ENCODE measurements around the gene EIF4H.
"Not testable (repeated sequence)": the region's sequence is repeated elsewhere in the genome, so short reads cannot be mapped to it uniquely, and the experiment has no call there.

The EIF4H gene

GRCh38 chr7:74190259-74190658 is 16.1 kb downstream of the EIF4H start:
- no peak for DNase-seq (ENCODE audit: low read depth)
- H3K4me3 ChIP-seq (replicated peaks; ENCODE audit: low read depth, low read length) = no peak overlapping the region
- no peak for TF ChIP-seq CTCF (IDR thresholded peaks at IDR 0.05; ENCODE audit: low read length, missing control alignments)

- no peak for DNase-seq (ENCODE audit: low read depth)
- TF ChIP-seq CTCF (IDR thresholded peaks at IDR 0.05; ENCODE audit: low read length, missing control alignments) = no peak
- no peak overlapping the region for H3K4me3 ChIP-seq (replicated peaks; ENCODE audit: low read depth, low read length)
These were observed 17.1 kb downstream of the EIF4H start for GRCh38 chr7:74191231-74191630.

GRCh38 chr7:74193054-74193453 is 18.9 kb downstream of the EIF4H start:
- no peak for TF ChIP-seq CTCF (IDR thresholded peaks at IDR 0.05; ENCODE audit: low read length, missing control alignments)
- no peak overlapping the region for H3K4me3 ChIP-seq (replicated peaks; ENCODE audit: low read depth, low read length)
- no peak for DNase-seq (ENCODE audit: low read depth)

- no peak overlapping the region for H3K4me3 ChIP-seq (replicated peaks; ENCODE audit: low read depth, low read length)
- no peak for TF ChIP-seq CTCF (IDR thresholded peaks at IDR 0.05; ENCODE audit: low read length, missing control alignments)
- no peak for DNase-seq (ENCODE audit: low read depth)
These were observed 19.8 kb downstream of the EIF4H start for GRCh38 chr7:74193913-74194312.

GRCh38 chr7:74194686-74195085 is 20.5 kb downstream of the EIF4H start:
- TF ChIP-seq CTCF (IDR thresholded peaks at IDR 0.05; ENCODE audit: low read length, missing control alignments) = no peak
- DNase-seq (ENCODE audit: low read depth) = no peak

GRCh38 chr7:74195139-74195860 is 21.1 kb downstream of the EIF4H start:
- not testable (repeated sequence) for H3K4me3 ChIP-seq (replicated peaks; ENCODE audit: low read depth, low read length)
- DNase-seq (ENCODE audit: low read depth) = peak; percentile 48

More at GRCh38 chr7:74194686-74195085, 20.5 kb downstream of the EIF4H start:
- no peak overlapping the region for H3K4me3 ChIP-seq (replicated peaks; ENCODE audit: low read depth, low read length)

GRCh38 chr7:74195968-74196654 is 22.0 kb downstream of the EIF4H start:
- DNase-seq (ENCODE audit: low read depth) = peak; percentile 17
- H3K4me3 ChIP-seq (replicated peaks; ENCODE audit: low read depth, low read length) = not testable (repeated sequence)

All from fibroblast of pulmonary artery (primary cell).